ENCODE data around the gene BCAN. TPM values are rescaled to one million over a fixed set of nuclear protein-coding genes. Genes with fewer than 3 reads are reported as not detected.

The BCAN gene
- total RNA-seq, 4 donors from 2014 or later: 0.50 to 5.0 (median 1.9) TPM; not detected in 1

DNA sequence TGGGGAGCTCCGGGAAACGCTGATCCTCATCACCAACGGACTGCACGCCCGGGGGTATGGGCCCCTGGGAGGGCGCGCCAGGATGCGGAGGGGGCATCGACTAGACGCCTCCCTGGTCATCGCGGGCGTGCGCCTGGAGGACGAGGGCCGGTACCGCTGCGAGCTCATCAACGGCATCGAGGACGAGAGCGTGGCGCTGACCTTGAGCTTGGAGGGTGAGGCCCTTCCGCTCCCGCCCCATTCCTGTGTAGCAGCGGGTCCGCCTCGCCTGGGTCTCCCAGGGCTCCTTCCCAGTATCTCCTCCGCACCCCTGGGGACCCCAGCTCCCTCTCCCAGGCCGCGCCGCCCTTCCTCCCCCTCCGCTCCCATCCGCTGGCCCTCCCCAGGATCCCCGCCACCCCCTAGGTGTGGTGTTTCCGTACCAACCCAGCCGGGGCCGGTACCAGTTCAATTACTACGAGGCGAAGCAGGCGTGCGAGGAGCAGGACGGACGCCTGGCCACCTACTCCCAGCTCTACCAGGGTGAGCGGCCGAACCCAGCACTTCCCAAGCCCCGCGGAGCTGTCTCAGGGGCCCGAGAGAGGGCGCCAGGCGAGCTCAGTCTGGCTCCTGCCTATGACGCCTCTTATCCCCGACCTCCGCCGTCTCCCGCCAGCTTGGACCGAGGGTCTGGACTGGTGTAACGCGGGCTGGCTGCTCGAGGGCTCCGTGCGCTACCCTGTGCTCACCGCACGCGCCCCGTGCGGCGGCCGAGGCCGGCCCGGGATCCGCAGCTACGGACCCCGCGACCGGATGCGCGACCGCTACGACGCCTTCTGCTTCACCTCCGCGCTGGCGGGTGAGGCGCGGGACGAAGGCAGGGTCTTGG lies 17.7 kb upstream of the BCAN start:
- peaks cover 71% of the 10 kb centered on the region for H3K27me3 ChIP-seq
- ATAC-seq: peak; percentile 58
- peaks cover 0 to 31% (median 22%) of the 10 kb centered on the region in 3 donors for H3K4me1 ChIP-seq
- H3K36me3 ChIP-seq: no peaks in the 10 kb centered on the region
- TF ChIP-seq, protein P1, sequence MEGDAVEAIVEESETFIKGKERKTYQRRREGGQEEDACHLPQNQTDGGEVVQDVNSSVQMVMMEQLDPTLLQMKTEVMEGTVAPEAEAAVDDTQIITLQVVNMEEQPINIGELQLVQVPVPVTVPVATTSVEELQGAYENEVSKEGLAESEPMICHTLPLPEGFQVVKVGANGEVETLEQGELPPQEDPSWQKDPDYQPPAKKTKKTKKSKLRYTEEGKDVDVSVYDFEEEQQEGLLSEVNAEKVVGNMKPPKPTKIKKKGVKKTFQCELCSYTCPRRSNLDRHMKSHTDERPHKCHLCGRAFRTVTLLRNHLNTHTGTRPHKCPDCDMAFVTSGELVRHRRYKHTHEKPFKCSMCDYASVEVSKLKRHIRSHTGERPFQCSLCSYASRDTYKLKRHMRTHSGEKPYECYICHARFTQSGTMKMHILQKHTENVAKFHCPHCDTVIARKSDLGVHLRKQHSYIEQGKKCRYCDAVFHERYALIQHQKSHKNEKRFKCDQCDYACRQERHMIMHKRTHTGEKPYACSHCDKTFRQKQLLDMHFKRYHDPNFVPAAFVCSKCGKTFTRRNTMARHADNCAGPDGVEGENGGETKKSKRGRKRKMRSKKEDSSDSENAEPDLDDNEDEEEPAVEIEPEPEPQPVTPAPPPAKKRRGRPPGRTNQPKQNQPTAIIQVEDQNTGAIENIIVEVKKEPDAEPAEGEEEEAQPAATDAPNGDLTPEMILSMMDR (IDR thresholded peaks at IDR 0.05): peak in 3 of 4 experiments; percentile 27 to 42 (median 37)
- no peak for TF ChIP-seq POLR2AphosphoS5 (IDR thresholded peaks at IDR 0.05)
- peak overlapping the region; percentile 8 to 48 for H3K4me3 ChIP-seq
- H3K9me3 ChIP-seq: no peaks in the 10 kb centered on the region
- WGBS, 2 donors (ENCODE audit: low coverage in 1 of 2): 0% methylated on average over 3 to 4 of the region's 87 CpGs
- peak overlapping the region in 2 of 4 donors; percentile 12 to 72 for H3K27ac ChIP-seq

DNA sequence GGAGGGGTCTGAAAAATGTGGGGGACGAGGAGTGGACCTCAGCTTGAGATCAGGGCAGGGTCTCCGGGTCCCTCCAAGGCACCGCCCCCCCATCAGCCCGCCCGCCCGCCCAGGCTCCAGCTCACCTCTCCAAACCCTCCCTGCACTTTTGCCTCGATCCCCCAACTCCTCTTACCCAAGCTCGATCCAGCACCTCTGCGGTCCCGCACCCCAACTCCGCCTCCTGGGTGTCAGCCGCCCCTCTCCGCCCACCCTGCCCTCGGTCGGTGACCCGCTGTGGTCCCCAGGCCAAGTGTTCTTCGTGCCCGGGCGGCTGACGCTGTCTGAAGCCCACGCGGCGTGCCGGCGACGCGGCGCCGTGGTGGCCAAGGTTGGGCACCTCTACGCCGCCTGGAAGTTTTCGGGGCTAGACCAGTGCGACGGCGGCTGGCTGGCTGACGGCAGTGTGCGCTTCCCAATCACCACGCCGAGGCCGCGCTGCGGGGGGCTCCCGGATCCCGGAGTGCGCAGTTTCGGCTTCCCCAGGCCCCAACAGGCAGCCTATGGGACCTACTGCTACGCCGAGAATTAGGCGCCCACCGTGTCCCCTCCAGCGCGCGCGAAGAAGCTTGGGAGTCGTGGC lies 17.0 kb upstream of the BCAN start:
- WGBS, 2 donors (ENCODE audit: low coverage in 1 of 2): 2 to 4% methylated on average over 10 to 13 of the region's 55 CpGs
- ATAC-seq: no peak

DNA sequence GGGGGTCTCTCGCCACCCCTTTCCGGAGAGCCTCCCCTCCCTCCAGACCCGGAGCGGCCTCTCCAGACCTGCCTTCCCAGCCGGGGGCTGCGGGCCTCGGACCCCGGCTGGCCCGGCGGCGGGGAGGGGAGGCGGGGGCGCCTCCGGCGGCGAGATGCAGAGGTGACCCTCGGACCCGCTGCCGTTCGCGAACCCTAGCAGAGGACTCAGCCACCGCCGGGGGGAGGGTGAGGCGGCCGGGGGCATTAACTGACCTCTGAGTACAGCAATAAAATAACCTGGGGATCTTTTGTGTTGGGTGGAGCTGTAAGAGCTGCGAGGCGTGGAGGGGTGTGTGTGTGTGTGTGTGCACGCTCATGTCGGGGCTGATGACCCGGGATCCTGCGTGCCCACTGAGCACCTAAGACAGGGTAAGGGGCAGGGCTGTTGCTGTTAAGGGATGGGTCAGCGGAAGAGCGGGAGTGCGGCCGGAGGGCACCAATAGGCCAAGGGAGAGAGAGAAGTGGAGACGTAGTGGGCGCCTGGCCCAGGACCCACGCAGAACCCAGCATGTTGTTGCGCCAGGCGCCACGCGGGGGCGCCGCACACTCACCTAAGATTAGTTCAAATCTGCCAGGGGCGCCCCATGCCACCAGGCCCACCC lies 16.4 kb upstream of the BCAN start:
- peak; percentile 58 for ATAC-seq
- peak overlapping the region in 1 of 4 donors; percentile 72 for H3K27ac ChIP-seq
- H3K36me3 ChIP-seq: no peaks in the 10 kb centered on the region
- H3K4me3 ChIP-seq: peak overlapping the region; percentile 5 to 48
- peaks cover 84% of the 10 kb centered on the region for H3K27me3 ChIP-seq
- H3K9me3 ChIP-seq: no peaks in the 10 kb centered on the region
- peaks cover 0 to 31% (median 22%) of the 10 kb centered on the region in 3 donors for H3K4me1 ChIP-seq
- WGBS, 2 donors (ENCODE audit: low coverage in 1 of 2): 0 to 3% methylated on average over 8 to 21 of the region's 45 CpGs
- no peak for TF ChIP-seq POLR2AphosphoS5 (IDR thresholded peaks at IDR 0.05)
- no peak for TF ChIP-seq POLR2A (IDR thresholded peaks at IDR 0.05)
- no peak for TF ChIP-seq EP300 (IDR thresholded peaks at IDR 0.05)
- TF ChIP-seq, protein P1 (IDR thresholded peaks at IDR 0.05): peak; percentile 74 to 84 (median 78)

More for the DNA sequence above, 17.0 kb upstream of the BCAN start:
- no peak for TF ChIP-seq POLR2AphosphoS5 (IDR thresholded peaks at IDR 0.05)
- TF ChIP-seq, protein P1 (IDR thresholded peaks at IDR 0.05): no peak
- no peak for TF ChIP-seq EP300 (IDR thresholded peaks at IDR 0.05)
- no peak for TF ChIP-seq POLR2A (IDR thresholded peaks at IDR 0.05)
- Histone ChIP-seq H3K4me1 (peaks cover 0 to 31% (median 22%) of the 10 kb centered on the region in 3 donors), H3K27ac (peak overlapping the region in 2 of 4 donors; percentile 12 to 72), H3K4me3 (peak overlapping the region; percentile 8 to 48), H3K9me3 (no peaks in the 10 kb centered on the region), H3K27me3 (peaks cover 78% of the 10 kb centered on the region), H3K36me3 (no peaks in the 10 kb centered on the region)

DNA sequence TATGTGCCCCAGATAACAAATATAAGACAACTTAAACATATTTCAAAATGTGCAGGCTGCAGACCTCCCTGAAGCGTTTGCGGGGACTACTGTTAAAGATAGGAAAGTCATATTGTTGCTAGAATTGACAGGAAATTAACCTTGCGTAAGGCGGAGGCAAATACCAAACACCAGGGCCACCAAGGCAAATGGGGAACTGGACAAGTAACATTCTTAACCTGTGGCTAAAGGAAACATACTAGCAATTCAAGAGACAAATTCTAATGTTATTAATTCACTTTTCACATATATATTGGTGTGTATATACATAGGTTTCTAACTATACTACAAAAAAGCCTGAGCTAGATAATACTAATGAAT lies 15.9 kb upstream of the BCAN start:
- peak overlapping the region in 1 of 2 donors; percentile 48 for H3K4me3 ChIP-seq
- TF ChIP-seq, protein P1 (IDR thresholded peaks at IDR 0.05): no peak
- TF ChIP-seq EP300 (IDR thresholded peaks at IDR 0.05) (no peak), POLR2AphosphoS5 (IDR thresholded peaks at IDR 0.05) (no peak), POLR2A (IDR thresholded peaks at IDR 0.05) (no peak)
- H3K9me3 ChIP-seq: no peaks in the 10 kb centered on the region
- H3K4me1 ChIP-seq: peaks cover 0 to 31% (median 22%) of the 10 kb centered on the region in 3 donors
- peaks cover 89% of the 10 kb centered on the region for H3K27me3 ChIP-seq
- H3K36me3 ChIP-seq: no peaks in the 10 kb centered on the region
- no peak overlapping the region for H3K27ac ChIP-seq
- ATAC-seq: no peak
- 42 to 47% methylated on average over 4 of the region's 4 CpGs for WGBS, 2 donors (ENCODE audit: low coverage in 1 of 2)

Data from gastroesophageal sphincter (tissue), 4 donors.